Testis (tissue), 3 donors: Measurements from ENCODE around the gene FER1L5. TPM values are rescaled to one million over a fixed set of nuclear protein-coding genes. Genes with fewer than 3 reads are reported as not detected.

ENCODE experiments used
- DNase-seq: peaks from one replicate; pipeline ENCODE4 v3.0.0-alpha.2; 2019
- H3K27ac ChIP-seq, 2 donors: fragments of 200-600 bp; sonication (generic); one replicate each; pipeline ENCODE4 v1.5.1; 2019
- H3K27me3 ChIP-seq: fragments of 200-600 bp; sonication (generic); one replicate; pipeline ENCODE4 v1.5.1; 2019
- H3K36me3 ChIP-seq: fragments of 200-600 bp; sonication (generic); one replicate; pipeline ENCODE4 v1.5.1; 2017; ENCODE audit warnings: low read depth; ENCODE audit errors: missing control alignments
- H3K4me1 ChIP-seq: fragments of 200-600 bp; sonication (generic); one replicate; pipeline ENCODE4 v1.5.1; 2019
- H3K4me3 ChIP-seq, 2 donors: fragments of 200-600 bp; sonication (generic); one replicate each; pipeline ENCODE4 v1.5.1; 2017 to 2019
- H3K9me3 ChIP-seq: fragments of 200-600 bp; sonication (generic); one replicate; pipeline ENCODE4 v1.5.1; 2017
- POLR2A ChIP-seq: fragments of 450-650 bp; IDR thresholded peaks from one replicate; pipeline ENCODE4 v1.6.1; 2017; ENCODE audit warnings: antibody characterized with exemption, mild to moderate bottlenecking, moderate library complexity
- WGBS, 2 donors: methylation state at CpG; one replicate each; pipeline ENCODE4 v1.1.5; 2018; 5-methylcytosine and 5-hydroxymethylcytosine counted together
- intact Hi-C: fragments of 100-400 bp; cut with DNase I; formaldehyde crosslinking; loops from one replicate; pipeline ENCODE4 v1.15.1; 2023; ENCODE audit warnings: low total_unique reads
- polyA plus RNA-seq: library from polyadenylated mRNA; stranded (reverse); fragments of 350-450 nt; fragmentation: Illumina TruSeq; extraction: RNeasy Lipid Tissue Mini Kit (QIAGEN cat#74804); gene quantifications from one replicate; pipeline ENCODE4 v1.2.3, GENCODE V29; 2014; ENCODE audit warnings: low read depth, low replicate concordance; ENCODE audit not compliant: insufficient read depth
- total RNA-seq, 2 donors: library from RNA; depleted of rRNA; stranded (reverse); fragments of >200 nt; gene quantifications; one replicate each; pipeline ENCODE4 v1.2.3, GENCODE V29; 2016
- TF ChIP-seq, protein P1 (sequence below), 3 experiments: fragments of 450-650 bp in 2 of 3; fragments of 200-600 bp in 1 of 3; sonication (generic) in 1 of 3; IDR thresholded peaks; one replicate each; pipeline ENCODE4 v1.5.1; 2016 to 2019; ENCODE audit warnings: antibody characterized with exemption in 3 of 3, mild to moderate bottlenecking in 2 of 3, moderate library complexity in 1 of 3

FER1L5 gene
- total and polyA plus RNA-seq, 3 donors from 2014 or later, result 7.1 to 15.3 (median 15.0) TPM

GRCh38 chr2:96687711-96688640, 45.4 kb downstream of the FER1L5 start:
- Histone ChIP-seq H3K4me1 (peaks cover 15% of the 10 kb centered on the region), H3K9me3 (no peaks in the 10 kb centered on the region), H3K27ac (no peak overlapping the region), H3K36me3 (no peaks in the 10 kb centered on the region), H3K27me3 (no peaks in the 10 kb centered on the region), H3K4me3 (no peak overlapping the region)
- TF ChIP-seq, protein P1, sequence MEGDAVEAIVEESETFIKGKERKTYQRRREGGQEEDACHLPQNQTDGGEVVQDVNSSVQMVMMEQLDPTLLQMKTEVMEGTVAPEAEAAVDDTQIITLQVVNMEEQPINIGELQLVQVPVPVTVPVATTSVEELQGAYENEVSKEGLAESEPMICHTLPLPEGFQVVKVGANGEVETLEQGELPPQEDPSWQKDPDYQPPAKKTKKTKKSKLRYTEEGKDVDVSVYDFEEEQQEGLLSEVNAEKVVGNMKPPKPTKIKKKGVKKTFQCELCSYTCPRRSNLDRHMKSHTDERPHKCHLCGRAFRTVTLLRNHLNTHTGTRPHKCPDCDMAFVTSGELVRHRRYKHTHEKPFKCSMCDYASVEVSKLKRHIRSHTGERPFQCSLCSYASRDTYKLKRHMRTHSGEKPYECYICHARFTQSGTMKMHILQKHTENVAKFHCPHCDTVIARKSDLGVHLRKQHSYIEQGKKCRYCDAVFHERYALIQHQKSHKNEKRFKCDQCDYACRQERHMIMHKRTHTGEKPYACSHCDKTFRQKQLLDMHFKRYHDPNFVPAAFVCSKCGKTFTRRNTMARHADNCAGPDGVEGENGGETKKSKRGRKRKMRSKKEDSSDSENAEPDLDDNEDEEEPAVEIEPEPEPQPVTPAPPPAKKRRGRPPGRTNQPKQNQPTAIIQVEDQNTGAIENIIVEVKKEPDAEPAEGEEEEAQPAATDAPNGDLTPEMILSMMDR (IDR thresholded peaks at IDR 0.05), result no peak
- no peak for TF ChIP-seq POLR2A
- intact Hi-C loops, result no loop called here
- 62 to 66% methylated on average over 22 to 27 of the region's 27 CpGs for WGBS, 2 donors
- DNase-seq, result no peak

GRCh38 chr2:96688649-96689430, 46.3 kb downstream of the FER1L5 start:
- TF ChIP-seq, protein P1 (IDR thresholded peaks at IDR 0.05), result no peak
- no peak for TF ChIP-seq POLR2A
- Histone ChIP-seq H3K36me3 (no peaks in the 10 kb centered on the region), H3K27ac (no peak overlapping the region), H3K4me3 (no peak overlapping the region), H3K4me1 (peaks cover 15% of the 10 kb centered on the region), H3K9me3 (no peaks in the 10 kb centered on the region), H3K27me3 (no peaks in the 10 kb centered on the region)
- intact Hi-C loops, result no loop called here
- DNase-seq, result no peak
- WGBS, 2 donors, result 92 to 96% methylated on average over 7 to 11 of the region's 11 CpGs

DNA sequence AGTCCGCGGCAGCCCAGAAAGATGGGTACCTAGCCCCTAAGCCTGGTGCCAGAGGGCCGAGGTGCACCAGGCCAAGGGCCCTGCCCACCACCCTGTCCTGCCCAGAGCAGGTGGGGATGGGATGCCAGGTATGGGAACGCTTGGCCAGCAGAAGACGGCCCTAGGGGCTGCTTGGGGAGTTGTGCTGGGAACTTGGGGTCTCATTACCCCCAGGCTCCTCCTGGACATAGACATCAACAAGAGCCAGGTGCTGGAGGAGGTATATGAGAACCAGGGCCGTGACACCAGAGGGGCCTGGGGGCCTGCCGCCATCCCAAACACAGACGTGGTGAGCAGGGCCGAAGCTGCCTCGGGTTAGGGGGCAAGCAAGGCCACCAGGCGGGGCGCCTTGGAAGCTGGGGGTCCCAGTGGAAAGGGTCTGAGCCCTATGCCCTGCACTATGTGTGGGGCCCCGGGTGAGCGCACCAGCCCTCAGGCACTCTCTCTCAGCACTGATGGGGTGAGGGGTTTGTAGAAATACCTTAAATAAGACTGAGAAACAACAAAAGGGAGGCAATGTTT, 46.9 kb downstream of the FER1L5 start:
- WGBS, 2 donors, result 93 to 98% methylated on average over 14 of the region's 14 CpGs
- no peak for DNase-seq
- H3K36me3 ChIP-seq, result no peaks in the 10 kb centered on the region
- intact Hi-C loops, result no loop called here
- H3K27ac ChIP-seq, result no peak overlapping the region
- TF ChIP-seq, protein P1 (IDR thresholded peaks at IDR 0.05), result no peak
- TF ChIP-seq POLR2A, result no peak
- H3K4me1 ChIP-seq, result peaks cover 15% of the 10 kb centered on the region
- no peak overlapping the region for H3K4me3 ChIP-seq
- H3K27me3 ChIP-seq, result no peaks in the 10 kb centered on the region
- no peaks in the 10 kb centered on the region for H3K9me3 ChIP-seq

- H3K27me3 ChIP-seq, result no peaks in the 10 kb centered on the region
- no peak overlapping the region for H3K27ac ChIP-seq
- DNase-seq, result no peak
- 93% methylated on average over 13 to 16 of the region's 16 CpGs for WGBS, 2 donors
- TF ChIP-seq, protein P1 (IDR thresholded peaks at IDR 0.05), result no peak
- TF ChIP-seq POLR2A, result no peak
- no peak overlapping the region for H3K4me3 ChIP-seq
- H3K4me1 ChIP-seq, result peaks cover 9% of the 10 kb centered on the region
- no peaks in the 10 kb centered on the region for H3K36me3 ChIP-seq
- intact Hi-C loops, result no loop called here
- no peaks in the 10 kb centered on the region for H3K9me3 ChIP-seq
Measured at GRCh38 chr2:96690306-96691021, 47.9 kb downstream of the FER1L5 start.
